ENCODE data around the gene STX18. TPM values are rescaled to one million over a fixed set of nuclear protein-coding genes. Genes with fewer than 3 reads are reported as not detected.
"Not testable (repeated sequence)": the region's sequence is repeated elsewhere in the genome, so short reads cannot be mapped to it uniquely, and the experiment has no call there.

The STX18 gene
- total RNA-seq, 6 experiments from 2014 or later = 11.7 to 18.4 (median 15.8) TPM

GRCh38 chr4:4558881-4559280 is 17.0 kb upstream of the STX18 start:
- no peak overlapping the region for H3K4me3 ChIP-seq
- H3K36me3 ChIP-seq = no peaks in the 10 kb centered on the region
- intact Hi-C loops (cut with DNase I) = no loop called here
- H3K27me3 ChIP-seq = no peaks in the 10 kb centered on the region
- no peaks in the 10 kb centered on the region for H3K9me3 ChIP-seq
- H3K4me1 ChIP-seq = peaks cover 0 to 4% (median 0%) of the 10 kb centered on the region in 4 donors
- no peak for DNase-seq
- TF ChIP-seq POLR2A (IDR thresholded peaks at IDR 0.05) = no peak
- TF ChIP-seq CTCF (IDR thresholded peaks at IDR 0.05) = no peak
- WGBS (ENCODE audit: insufficient coverage, low coverage, low lambda C conversion rate, missing lambda C conversion rate) = 67% methylated on average over 3 of the region's 4 CpGs
- no peak for ATAC-seq
- no peak overlapping the region for H3K27ac ChIP-seq

GRCh38 chr4:4555916-4556315 is 14.1 kb upstream of the STX18 start:
- Histone ChIP-seq H3K4me3 (no peak overlapping the region), H3K9me3 (no peaks in the 10 kb centered on the region), H3K4me1 (peaks cover 0 to 4% (median 0%) of the 10 kb centered on the region in 4 donors), H3K36me3 (no peaks in the 10 kb centered on the region), H3K27me3 (no peaks in the 10 kb centered on the region), H3K27ac (no peak overlapping the region)
- TF ChIP-seq POLR2A (IDR thresholded peaks at IDR 0.05) (no peak), CTCF (IDR thresholded peaks at IDR 0.05) (no peak)
- DNase-seq (no peak), ATAC-seq (no peak)
- 67% methylated on average over 1 of the region's 4 CpGs for WGBS (ENCODE audit: insufficient coverage, low coverage, low lambda C conversion rate, missing lambda C conversion rate)
- intact Hi-C loops (cut with DNase I) = no loop called here

DNA sequence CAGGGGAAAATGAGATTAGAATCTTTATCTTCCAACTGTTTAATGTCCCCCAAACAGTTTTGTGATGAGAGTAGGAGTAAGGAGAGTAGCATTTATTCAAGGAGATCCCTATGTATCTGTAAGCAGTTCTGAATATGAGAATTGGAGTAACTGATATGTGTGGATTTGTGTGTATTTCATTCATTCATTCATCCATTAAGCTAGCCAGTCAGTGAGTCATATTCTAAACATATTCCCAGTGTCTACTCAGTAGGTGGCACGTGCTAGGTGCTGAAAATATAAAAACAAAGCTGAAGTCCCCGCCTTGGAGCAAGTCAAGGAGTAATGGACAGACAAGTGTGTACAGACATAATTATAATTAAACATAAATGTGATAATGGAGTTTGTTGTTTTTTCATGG is 12.4 kb upstream of the STX18 start:
- ATAC-seq (no peak), DNase-seq (no peak)
- TF ChIP-seq CTCF (IDR thresholded peaks at IDR 0.05) = no peak
- TF ChIP-seq POLR2A (IDR thresholded peaks at IDR 0.05) = no peak
- Histone ChIP-seq H3K27ac (no peak overlapping the region), H3K9me3 (no peaks in the 10 kb centered on the region), H3K4me1 (no peaks in the 10 kb centered on the region), H3K4me3 (no peak overlapping the region), H3K27me3 (no peaks in the 10 kb centered on the region), H3K36me3 (no peaks in the 10 kb centered on the region)
- intact Hi-C loops (cut with DNase I) = no loop called here
- WGBS (ENCODE audit: insufficient coverage, low coverage, low lambda C conversion rate, missing lambda C conversion rate) = 91% methylated on average over 2 of the region's 2 CpGs

DNA sequence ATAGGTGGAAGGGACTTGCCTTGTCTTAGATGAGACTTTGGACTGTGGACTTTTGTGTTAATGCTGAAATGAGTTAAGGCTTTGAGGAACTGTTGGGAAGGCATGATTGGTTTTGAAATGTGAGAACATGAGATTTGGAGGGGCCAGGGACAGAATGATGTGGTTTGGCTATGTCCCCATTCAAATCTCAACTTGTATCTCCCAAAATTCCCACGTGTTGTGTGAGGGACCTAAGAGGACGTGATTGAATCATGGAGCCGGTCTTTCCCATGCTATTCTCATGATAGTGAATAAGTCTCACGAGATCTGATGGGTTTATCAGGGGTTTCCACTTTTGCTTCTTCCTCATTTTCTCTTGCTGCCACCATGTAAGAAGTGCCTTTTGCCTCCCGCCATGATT is 10.2 kb upstream of the STX18 start:
- ATAC-seq; DNase-seq; H3K36me3 ChIP-seq; H3K4me1 ChIP-seq; H3K27ac ChIP-seq; intact Hi-C loops (cut with DNase I); H3K27me3 ChIP-seq; H3K4me3 ChIP-seq; H3K9me3 ChIP-seq: not testable (repeated sequence)
- WGBS (ENCODE audit: insufficient coverage, low coverage, low lambda C conversion rate, missing lambda C conversion rate) = 92% methylated on average over 5 of the region's 5 CpGs

GRCh38 chr4:4550161-4550560 is 8.3 kb upstream of the STX18 start:
- H3K27me3 ChIP-seq; H3K4me1 ChIP-seq; H3K9me3 ChIP-seq; ATAC-seq; DNase-seq; intact Hi-C loops (cut with DNase I); H3K4me3 ChIP-seq; H3K27ac ChIP-seq; H3K36me3 ChIP-seq: not testable (repeated sequence)
- WGBS (ENCODE audit: insufficient coverage, low coverage, low lambda C conversion rate, missing lambda C conversion rate) = 75% methylated on average over 4 of the region's 4 CpGs

DNA sequence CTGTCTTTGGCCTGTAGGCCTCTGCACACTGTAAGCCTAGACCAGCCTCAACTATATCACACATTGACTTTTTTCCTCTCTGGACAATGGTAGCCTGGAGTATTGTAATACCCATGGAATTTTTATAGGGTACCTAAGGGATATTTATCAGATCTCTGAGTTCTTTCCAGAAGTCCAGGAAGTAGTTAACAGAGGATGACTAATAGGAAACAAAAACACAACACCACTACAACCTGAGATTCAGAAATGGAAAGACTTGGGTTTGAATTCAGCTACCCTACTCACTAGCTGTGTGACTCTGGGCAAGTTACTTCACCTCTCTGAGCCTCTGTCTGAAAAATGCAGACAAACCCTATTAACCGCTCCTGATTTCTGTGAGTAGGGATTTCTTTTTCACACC is 7.7 kb upstream of the STX18 start:
- intact Hi-C loops (cut with DNase I) = no loop called here
- Histone ChIP-seq H3K4me3 (no peak overlapping the region), H3K27me3 (no peaks in the 10 kb centered on the region), H3K36me3 (no peaks in the 10 kb centered on the region), H3K27ac (no peak overlapping the region), H3K4me1 (no peaks in the 10 kb centered on the region), H3K9me3 (no peaks in the 10 kb centered on the region)
- WGBS (ENCODE audit: insufficient coverage, low coverage, low lambda C conversion rate, missing lambda C conversion rate) = no CpG with 5 or more reads among the region's 1 CpG
- DNase-seq (no peak), ATAC-seq (no peak)
- TF ChIP-seq POLR2A (IDR thresholded peaks at IDR 0.05) = no peak
- TF ChIP-seq CTCF (IDR thresholded peaks at IDR 0.05) = no peak

Data from right lobe of liver (tissue), 6 donors.